ENCODE measurements around the gene ALDH4A1.
A peak's percentile ranks its signal among the peaks of the same experiment; 100 is the strongest.

DNA sequence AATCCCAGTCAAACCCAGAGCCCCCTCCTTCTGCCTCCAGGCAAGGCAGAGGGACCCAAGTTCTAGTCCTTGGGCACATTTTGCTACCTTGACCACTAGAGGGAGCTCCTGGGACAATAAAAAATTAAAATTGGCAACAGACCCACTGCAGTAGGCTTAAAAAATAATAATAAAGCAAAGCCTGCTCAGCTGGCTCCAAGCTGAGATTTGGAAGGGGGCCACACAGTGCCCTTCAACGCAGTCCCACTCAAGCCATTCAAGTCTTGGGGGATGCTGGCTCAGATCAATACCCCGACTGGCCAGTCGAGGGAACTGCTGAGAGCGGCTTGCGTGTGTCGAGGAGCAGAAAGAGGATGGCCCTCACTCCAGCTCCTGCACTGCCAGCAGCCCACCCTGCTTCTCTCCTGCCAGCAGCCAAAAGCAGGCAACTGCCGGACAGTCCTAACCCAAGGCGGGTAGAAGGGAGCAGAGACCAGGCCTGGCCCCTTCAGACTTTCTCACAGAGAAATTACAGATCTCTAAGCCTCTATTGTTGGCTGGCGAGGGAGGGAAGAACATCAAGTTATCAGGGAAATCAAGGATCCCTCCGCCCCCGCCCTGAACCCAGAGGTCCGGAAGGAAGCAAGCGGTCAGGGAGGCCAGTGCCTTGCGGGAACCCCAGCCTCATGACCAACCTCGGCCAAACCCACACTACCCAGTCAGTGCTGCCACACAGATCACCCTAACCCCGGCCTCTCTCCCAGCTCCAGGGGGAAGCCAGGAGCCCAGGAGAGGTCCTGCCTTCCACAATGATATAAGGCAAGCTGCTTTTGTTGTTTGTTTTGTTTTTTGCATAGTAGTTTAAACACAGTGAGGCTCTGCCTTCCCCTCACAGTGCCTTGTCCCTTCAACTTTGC is 4.9 kb upstream of the ALDH4A1 start:
- TF ChIP-seq, protein P1, sequence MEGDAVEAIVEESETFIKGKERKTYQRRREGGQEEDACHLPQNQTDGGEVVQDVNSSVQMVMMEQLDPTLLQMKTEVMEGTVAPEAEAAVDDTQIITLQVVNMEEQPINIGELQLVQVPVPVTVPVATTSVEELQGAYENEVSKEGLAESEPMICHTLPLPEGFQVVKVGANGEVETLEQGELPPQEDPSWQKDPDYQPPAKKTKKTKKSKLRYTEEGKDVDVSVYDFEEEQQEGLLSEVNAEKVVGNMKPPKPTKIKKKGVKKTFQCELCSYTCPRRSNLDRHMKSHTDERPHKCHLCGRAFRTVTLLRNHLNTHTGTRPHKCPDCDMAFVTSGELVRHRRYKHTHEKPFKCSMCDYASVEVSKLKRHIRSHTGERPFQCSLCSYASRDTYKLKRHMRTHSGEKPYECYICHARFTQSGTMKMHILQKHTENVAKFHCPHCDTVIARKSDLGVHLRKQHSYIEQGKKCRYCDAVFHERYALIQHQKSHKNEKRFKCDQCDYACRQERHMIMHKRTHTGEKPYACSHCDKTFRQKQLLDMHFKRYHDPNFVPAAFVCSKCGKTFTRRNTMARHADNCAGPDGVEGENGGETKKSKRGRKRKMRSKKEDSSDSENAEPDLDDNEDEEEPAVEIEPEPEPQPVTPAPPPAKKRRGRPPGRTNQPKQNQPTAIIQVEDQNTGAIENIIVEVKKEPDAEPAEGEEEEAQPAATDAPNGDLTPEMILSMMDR (IDR thresholded peaks at IDR 0.05; ENCODE audit: low read length) = peak; percentile 85
- TF ChIP-seq EZH2 (optimal IDR thresholded peaks at IDR 0.05; ENCODE audit: low read depth, low read length) (no peak), EZH2phosphoT487 (IDR thresholded peaks at IDR 0.05; ENCODE audit: low read length) (no peak)
